ENCODE results near the gene CTNS.
A peak's percentile ranks its signal among the peaks of the same experiment; 100 is the strongest.

The CTNS gene

DNA sequence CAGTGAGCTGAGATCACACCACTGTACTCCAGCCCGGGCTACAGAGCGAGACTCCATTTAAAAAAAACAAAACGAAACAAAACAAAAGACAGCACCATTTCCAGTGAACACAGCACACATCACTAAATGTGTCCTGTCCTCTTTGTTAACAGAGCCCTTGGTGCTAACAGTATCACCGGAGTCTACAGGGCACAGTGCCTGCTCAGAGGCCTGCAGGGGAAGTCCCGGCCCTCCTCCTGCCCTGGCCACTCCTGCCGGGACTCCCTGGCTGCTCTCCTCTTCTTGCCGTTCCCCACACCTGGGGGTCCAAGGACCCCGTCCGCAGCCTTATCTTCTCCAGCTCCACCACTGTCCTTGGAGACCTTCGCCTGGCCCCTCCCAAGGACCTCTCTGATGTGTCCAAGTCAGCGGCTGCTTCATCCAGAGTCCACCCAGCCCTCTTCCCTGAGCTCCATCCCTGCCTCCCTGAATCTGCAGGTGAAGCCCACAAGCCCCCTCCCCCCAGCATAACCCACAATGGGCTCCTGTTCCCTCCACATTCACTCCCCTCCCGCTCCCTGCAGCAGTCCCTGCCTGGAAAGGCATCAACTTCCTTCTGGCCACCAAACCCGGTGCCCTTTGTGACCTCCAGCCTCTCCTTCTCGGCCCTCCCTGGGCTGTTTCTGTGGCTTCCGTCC, 35.9 kb upstream of the CTNS start:
- no peak for DNase-seq
- Mint-ChIP-seq H3K27ac (peak overlapping the region; percentile 86), H3K4me1 (peaks cover 15% of the 10 kb centered on the region), H3K4me3 (no peak overlapping the region), H3K36me3 (ENCODE audit: low read depth) (peaks cover 29% of the 10 kb centered on the region), H3K9me3 (no peaks in the 10 kb centered on the region), H3K27me3 (ENCODE audit: low read depth, poor library complexity) (no peaks in the 10 kb centered on the region)
- TF ChIP-seq, protein P1, sequence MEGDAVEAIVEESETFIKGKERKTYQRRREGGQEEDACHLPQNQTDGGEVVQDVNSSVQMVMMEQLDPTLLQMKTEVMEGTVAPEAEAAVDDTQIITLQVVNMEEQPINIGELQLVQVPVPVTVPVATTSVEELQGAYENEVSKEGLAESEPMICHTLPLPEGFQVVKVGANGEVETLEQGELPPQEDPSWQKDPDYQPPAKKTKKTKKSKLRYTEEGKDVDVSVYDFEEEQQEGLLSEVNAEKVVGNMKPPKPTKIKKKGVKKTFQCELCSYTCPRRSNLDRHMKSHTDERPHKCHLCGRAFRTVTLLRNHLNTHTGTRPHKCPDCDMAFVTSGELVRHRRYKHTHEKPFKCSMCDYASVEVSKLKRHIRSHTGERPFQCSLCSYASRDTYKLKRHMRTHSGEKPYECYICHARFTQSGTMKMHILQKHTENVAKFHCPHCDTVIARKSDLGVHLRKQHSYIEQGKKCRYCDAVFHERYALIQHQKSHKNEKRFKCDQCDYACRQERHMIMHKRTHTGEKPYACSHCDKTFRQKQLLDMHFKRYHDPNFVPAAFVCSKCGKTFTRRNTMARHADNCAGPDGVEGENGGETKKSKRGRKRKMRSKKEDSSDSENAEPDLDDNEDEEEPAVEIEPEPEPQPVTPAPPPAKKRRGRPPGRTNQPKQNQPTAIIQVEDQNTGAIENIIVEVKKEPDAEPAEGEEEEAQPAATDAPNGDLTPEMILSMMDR (IDR thresholded peaks at IDR 0.05): no peak

DNA sequence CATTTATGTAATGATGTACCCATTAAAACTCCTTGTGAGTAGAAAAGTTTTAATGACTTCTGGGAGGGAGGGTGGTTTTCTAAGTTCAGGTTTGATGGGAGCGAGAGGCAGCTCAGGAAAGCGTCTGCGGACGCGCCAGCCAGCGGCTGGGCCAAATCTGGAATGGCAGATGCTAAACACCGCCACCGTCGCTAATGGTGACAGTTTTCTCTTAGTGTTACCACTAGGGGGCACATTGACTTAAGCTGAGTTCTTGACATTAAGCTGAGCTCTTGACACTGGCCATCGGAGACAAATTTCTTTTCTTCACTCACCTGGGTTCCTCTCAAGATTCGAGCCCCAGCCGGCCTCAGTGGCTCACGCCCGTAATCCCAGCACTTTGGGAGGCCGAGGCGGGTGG, 34.1 kb upstream of the CTNS start:
- no peaks in the 10 kb centered on the region for H3K27me3 Mint-ChIP-seq (ENCODE audit: low read depth, poor library complexity)
- H3K4me3 Mint-ChIP-seq: no peak overlapping the region
- no peaks in the 10 kb centered on the region for H3K9me3 Mint-ChIP-seq
- peaks cover 9% of the 10 kb centered on the region for H3K4me1 Mint-ChIP-seq
- TF ChIP-seq, protein P1 (IDR thresholded peaks at IDR 0.05): peak; percentile 45
- H3K27ac Mint-ChIP-seq: no peak overlapping the region
- H3K36me3 Mint-ChIP-seq (ENCODE audit: low read depth): peaks cover 35% of the 10 kb centered on the region
- peak; percentile 26 for DNase-seq

DNA sequence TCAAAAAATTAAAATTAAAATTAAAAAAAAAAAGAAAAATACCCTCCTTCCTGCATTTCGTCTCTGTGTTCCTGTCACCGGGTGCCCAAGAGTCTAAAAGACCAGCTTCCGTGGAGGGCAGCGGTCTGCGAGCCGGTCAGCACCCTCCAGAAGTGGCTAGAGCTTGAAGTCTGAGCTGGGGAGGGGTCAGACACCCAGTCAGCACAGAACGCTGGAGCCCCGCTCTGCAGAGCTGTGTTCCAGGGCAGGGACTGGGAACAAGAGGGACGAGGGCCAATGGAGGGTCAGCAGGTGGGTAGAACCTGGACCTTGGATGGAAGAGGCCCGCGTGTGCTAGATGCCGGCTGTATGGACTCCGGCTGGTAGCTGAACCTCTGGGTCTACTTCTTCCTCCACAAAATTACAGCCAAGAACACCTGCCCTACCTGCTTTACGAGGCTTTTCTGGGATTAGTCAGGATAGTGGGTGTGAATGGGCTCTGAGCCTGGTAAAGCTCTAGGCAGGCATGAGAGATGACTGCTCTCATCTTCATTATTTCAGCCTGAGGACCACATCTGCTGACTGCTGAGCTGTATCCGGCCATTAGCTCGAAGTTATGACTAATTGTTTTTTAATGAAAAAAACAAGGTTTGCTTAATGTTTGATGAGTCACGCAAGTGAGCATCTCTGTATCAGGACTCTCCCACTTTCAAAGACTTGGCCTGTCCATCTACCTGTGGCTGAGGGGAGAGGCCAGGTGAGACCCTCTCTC, 33.3 kb upstream of the CTNS start:
- no peak for DNase-seq
- H3K4me3 Mint-ChIP-seq: no peak overlapping the region
- H3K9me3 Mint-ChIP-seq: no peaks in the 10 kb centered on the region
- H3K27ac Mint-ChIP-seq: no peak overlapping the region
- H3K27me3 Mint-ChIP-seq (ENCODE audit: low read depth, poor library complexity): no peaks in the 10 kb centered on the region
- TF ChIP-seq, protein P1 (IDR thresholded peaks at IDR 0.05): no peak
- H3K36me3 Mint-ChIP-seq (ENCODE audit: low read depth): peaks cover 38% of the 10 kb centered on the region
- peaks cover 4% of the 10 kb centered on the region for H3K4me1 Mint-ChIP-seq

DNA sequence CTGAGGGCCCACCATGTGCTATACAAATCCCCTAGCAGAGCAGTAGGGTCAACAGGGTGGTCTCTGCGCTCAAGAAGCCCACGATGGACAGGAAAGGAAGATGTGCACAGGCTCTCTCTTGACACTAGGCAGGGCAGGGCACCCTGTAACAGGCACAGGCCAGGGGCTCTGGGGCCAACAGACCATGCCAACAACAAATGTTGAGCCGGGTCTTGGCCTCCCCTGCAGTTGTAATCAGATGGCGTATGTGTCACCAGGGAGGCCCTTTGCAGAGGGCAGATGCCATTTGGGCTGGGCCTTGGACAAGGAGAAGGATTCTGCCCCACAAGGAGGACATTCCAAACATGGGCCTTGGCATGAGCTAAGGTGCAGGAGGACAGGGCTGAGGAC, 32.7 kb upstream of the CTNS start:
- Mint-ChIP-seq H3K4me3 (no peak overlapping the region), H3K27ac (no peak overlapping the region), H3K27me3 (ENCODE audit: low read depth, poor library complexity) (no peaks in the 10 kb centered on the region), H3K9me3 (no peaks in the 10 kb centered on the region), H3K4me1 (peaks cover 4% of the 10 kb centered on the region), H3K36me3 (ENCODE audit: low read depth) (peaks cover 42% of the 10 kb centered on the region)
- TF ChIP-seq, protein P1 (IDR thresholded peaks at IDR 0.05): no peak
- DNase-seq: no peak

DNA sequence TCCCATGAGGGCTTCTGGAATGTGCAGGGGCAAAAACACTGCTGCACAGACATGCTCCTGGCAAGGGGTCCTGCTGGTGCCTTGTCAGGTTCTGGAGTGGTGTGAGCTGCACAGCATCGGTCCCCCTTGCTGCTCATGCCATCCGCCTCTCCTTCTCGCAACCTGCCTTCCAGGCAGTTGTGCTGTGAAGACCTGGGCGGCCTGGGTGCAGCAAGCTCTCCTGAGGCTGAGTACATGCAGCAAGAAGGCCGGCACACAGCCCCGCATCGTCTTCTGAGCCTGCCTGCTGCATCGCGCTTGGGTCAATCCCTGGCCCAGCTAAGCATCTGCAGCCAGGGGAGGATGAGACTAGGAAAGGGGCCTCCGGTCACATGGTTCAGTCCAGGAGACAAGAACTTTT, 26.9 kb upstream of the CTNS start:
- H3K4me3 Mint-ChIP-seq: no peak overlapping the region
- no peaks in the 10 kb centered on the region for H3K27me3 Mint-ChIP-seq (ENCODE audit: low read depth, poor library complexity)
- peaks cover 45% of the 10 kb centered on the region for H3K36me3 Mint-ChIP-seq (ENCODE audit: low read depth)
- no peak overlapping the region for H3K27ac Mint-ChIP-seq
- no peak for DNase-seq
- no peaks in the 10 kb centered on the region for H3K9me3 Mint-ChIP-seq
- TF ChIP-seq, protein P1 (IDR thresholded peaks at IDR 0.05): no peak
- no peaks in the 10 kb centered on the region for H3K4me1 Mint-ChIP-seq
